GM19455 (cell line): ENCODE measurements around the gene ANKS1B.
"Not testable (repeated sequence)": the region's sequence is repeated elsewhere in the genome, so short reads cannot be mapped to it uniquely, and the experiment has no call there.

ENCODE experiments used
- ATAC-seq: cut with Tn5 transposase; IDR thresholded peaks from one replicate; pipeline ENCODE4 v1.9.1; 2021; ENCODE audit not compliant: unreplicated experiment

The ANKS1B gene

GRCh38 chr12:99035803-99036202 is 948.9 kb downstream of the ANKS1B start:
- no peak for ATAC-seq

GRCh38 chr12:99034201-99034600 is 950.5 kb downstream of the ANKS1B start:
- not testable (repeated sequence) for ATAC-seq

DNA sequence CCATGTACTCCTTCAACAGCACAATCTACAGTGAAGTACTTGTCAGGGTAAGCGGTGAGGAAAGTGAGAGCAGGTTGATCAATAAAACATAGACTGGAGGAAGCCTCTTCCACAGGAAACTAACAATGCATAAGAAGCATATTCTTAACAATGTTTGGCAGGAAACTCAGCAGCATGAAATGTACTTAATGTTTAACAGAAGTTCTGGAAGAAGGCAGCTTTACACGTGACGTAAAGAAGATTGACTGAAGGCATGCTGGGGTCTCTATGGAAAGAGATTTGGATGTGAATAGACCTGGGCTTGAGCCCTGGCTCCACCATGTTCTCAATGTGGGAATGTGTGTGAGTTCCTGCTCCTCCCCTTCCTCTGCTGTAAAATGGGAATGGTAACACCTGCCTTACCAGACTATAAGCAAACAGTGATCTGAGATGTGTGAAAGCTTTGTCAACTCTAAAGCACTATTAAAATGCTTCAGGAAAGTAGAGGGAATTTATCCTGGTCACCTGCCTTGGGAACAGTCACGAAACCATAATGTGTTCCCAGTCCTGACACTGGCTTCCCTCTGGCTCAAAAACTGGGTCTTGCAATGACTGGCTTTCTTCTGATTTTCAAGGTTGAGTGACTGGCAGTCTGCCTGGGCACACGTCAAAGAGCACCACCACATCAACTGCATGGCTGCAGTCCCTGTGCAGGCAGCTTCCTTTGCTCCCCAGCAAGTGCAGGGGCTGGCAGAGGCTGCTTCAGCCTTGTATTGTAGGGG is 955.0 kb downstream of the ANKS1B start:
- no peak for ATAC-seq

DNA sequence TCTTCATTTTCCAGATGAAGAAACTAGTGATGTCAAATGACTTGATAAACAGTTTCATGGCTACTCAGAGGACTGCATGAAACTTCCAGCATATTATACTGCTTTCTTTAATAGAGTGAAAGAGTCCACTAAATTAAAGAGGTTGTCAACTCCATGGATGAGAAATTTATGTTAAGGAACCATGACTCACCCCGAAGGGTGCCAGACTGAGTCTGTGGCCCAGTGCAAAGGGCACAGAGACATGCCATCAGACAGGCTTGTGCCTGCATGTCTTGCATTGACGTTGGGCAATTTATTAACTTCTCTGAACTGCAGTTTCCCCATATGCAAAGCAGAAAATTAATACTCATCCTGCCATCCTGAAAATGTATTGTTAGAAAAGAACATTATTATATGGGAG is 957.3 kb downstream of the ANKS1B start:
- no peak for ATAC-seq

DNA sequence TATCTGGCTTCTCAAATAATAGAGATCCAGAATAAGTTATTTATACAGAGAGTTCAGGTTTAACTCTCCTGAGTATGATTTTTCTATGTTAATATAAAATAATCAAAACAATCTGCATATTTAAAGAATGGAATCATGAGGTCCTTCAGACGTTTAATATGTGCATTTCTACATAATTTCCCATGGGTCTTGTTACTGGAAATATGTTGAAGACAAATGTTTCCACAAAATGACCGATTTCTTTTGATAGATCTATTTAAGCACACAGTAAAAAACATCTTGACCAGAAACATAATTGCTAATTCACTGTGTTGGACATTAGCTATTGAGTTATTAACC is 957.7 kb downstream of the ANKS1B start:
- no peak for ATAC-seq

GRCh38 chr12:99026332-99027054 is 958.2 kb downstream of the ANKS1B start:
- ATAC-seq, result no peak

DNA sequence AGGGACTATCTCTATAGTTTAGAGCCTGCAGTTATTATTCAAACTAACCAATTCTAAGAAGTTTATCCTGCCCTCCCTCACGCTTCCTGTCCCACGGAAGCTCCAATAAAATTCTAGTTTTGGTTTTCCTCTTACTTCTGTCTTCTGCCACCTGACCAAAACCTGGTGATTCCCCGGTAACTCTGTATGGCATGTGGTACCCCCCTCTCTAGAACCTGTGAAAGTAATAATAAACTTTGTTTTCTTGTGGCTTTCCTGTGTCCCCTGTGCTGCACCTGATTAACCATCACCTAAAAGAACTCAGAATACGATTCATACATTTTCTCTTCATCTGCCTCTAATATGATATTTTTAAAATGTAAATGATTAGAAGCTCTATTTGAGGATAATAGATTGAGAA is 959.9 kb downstream of the ANKS1B start:
- ATAC-seq, result no peak

- ATAC-seq, result no peak
These were observed 960.5 kb downstream of the ANKS1B start for GRCh38 chr12:99024191-99024590.

GRCh38 chr12:99020871-99021270 is 963.9 kb downstream of the ANKS1B start:
- no peak for ATAC-seq

DNA sequence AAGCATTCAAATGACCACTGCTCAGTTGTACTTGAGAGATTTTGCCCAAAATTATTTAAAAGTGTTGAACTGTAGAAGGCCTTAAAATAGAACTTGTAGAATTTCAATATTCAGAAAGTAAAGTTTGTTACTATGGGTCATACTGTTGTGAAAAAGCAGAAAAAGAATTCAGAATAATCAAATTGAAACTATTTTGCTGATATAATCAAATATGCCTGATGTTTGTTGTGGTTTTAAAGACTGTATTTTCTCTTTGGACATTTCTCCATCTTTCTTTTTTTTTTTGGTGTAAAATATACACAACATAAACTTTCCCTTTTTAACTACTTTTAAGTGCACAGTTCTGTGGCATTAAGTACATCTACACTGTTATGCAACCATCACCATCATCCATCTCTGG is 964.9 kb downstream of the ANKS1B start:
- ATAC-seq, result no peak

- ATAC-seq, result no peak
These were observed 966.8 kb downstream of the ANKS1B start for GRCh38 chr12:99017971-99018370.

- no peak for ATAC-seq
These were observed 975.0 kb downstream of the ANKS1B start for GRCh38 chr12:99009654-99010296.

- no peak for ATAC-seq
These were observed 979.1 kb downstream of the ANKS1B start for GRCh38 chr12:99005601-99006000.

GRCh38 chr12:99004799-99005466 is 979.8 kb downstream of the ANKS1B start:
- ATAC-seq, result no peak

- ATAC-seq, result no peak
These were observed 982.0 kb downstream of the ANKS1B start for GRCh38 chr12:99002731-99003130.

DNA sequence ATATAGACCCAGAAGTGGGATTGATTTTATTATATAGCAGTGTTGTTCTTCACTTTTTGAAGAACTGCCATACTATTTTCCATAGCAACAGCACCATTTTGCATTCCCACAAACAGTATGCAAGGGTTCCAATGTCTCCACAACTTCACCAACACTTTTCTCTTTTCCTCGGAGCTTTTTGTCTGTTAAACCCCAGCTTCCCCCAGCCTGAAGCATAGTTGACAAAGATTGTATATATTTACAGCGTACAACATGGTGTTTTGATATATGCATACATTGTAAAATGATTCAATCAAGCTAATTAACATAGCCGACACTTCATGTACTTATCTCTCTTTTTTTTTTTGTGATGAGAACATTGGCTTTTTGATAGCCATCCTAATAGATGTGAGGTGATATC is 982.6 kb downstream of the ANKS1B start:
- ATAC-seq, result no peak

GRCh38 chr12:98999559-98999958 is 985.2 kb downstream of the ANKS1B start:
- ATAC-seq, result no peak

- peak; percentile 60 for ATAC-seq
These were observed 985.9 kb downstream of the ANKS1B start for GRCh38 chr12:98998697-98999299.

DNA sequence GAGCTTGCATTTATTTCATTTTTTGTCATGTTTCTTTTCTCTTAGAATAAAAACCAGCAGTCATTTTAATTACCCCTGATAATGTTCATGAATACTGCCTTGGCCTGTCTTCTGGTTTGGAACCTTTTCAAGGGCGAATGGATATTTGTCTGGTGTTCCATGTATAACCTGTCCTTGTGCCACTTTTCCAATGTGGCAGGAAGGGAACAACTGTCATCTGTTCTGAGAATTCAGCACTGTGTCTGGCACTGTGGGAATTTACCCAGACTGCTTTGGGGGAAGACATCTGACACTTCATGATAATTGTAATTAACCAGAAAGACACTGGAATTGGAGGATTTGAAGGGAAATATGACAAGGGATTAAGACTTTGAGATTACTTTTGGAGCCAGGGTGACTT is 986.8 kb downstream of the ANKS1B start:
- ATAC-seq, result no peak

- ATAC-seq, result no peak
These were observed 994.1 kb downstream of the ANKS1B start for GRCh38 chr12:98990648-98991047.

DNA sequence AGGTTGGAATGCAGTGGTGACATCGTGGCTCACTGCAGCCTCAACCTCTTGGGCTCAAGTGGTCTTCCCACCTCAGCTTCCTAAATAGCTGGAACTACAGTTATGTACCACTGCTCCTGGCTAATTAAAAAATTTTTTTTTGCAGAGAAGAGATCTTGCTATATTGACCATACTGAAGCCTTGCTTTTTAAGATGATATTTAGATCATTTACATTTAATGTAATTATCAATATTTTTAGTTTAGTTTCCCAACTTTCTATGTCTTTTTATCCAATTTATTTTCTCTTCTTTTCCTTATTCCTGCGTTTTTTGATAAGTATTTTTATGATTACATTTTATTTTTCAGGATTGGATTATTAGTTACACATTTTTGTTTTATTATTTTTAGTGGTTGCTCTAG is 999.6 kb downstream of the ANKS1B start:
- ATAC-seq, result no peak
